ENCODE measurements around the gene MARF1.
"Not testable (repeated sequence)": the region's sequence is repeated elsewhere in the genome, so short reads cannot be mapped to it uniquely, and the experiment has no call there.

Gene MARF1, protein sequence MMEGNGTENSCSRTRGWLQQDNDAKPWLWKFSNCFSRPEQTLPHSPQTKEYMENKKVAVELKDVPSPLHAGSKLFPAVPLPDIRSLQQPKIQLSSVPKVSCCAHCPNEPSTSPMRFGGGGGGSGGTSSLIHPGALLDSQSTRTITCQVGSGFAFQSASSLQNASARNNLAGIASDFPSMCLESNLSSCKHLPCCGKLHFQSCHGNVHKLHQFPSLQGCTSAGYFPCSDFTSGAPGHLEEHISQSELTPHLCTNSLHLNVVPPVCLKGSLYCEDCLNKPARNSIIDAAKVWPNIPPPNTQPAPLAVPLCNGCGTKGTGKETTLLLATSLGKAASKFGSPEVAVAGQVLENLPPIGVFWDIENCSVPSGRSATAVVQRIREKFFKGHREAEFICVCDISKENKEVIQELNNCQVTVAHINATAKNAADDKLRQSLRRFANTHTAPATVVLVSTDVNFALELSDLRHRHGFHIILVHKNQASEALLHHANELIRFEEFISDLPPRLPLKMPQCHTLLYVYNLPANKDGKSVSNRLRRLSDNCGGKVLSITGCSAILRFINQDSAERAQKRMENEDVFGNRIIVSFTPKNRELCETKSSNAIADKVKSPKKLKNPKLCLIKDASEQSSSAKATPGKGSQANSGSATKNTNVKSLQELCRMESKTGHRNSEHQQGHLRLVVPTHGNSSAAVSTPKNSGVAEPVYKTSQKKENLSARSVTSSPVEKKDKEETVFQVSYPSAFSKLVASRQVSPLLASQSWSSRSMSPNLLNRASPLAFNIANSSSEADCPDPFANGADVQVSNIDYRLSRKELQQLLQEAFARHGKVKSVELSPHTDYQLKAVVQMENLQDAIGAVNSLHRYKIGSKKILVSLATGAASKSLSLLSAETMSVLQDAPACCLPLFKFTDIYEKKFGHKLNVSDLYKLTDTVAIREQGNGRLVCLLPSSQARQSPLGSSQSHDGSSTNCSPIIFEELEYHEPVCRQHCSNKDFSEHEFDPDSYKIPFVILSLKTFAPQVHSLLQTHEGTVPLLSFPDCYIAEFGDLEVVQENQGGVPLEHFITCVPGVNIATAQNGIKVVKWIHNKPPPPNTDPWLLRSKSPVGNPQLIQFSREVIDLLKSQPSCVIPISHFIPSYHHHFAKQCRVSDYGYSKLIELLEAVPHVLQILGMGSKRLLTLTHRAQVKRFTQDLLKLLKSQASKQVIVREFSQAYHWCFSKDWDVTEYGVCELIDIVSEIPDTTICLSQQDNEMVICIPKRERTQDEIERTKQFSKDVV (N-terminal part only)

DNA sequence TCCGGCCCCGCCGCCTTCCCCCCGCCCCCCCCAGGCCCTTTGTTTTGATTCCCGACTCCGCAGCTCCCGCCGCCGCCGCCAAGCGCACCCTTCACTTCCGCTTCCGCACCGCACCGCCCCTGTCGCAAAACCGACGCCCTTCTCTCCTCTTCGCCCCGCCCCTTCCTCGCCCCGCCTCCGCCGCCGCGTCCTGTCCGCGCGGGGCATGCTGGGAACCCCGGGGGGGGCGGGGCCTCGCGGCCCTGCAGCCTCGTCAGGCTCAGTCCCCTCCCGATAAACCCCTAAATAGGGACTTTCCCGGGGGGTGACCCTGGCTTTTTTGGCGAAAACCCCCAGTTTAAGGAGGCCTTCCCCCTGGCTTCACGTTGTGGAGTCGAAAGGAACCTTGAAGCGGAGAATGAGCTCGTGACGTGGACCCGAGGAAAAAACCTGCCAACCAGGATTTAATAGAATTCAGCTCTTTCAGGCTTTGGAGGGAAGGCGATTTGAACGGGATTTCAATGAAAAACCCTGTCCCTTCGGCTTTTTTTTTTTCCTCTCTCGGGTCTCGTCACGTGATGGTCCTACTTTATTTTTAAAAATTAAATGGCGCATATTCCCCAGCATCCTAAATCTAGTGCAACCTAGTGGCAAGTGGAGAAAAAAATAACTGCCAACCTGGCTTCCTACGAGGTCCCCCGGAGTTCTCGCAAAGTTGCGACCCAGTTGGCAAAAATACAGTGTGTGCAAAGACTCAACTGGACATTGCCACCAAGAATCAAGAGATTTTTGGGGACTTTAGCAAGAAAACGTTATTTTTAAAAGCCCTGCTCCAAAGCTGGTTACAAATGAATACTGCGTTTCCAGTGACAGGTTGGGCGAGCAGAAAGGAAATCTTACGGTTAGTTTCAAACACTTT is at the start of gene MARF1:
TSS of gene MARF1 (minus strand) at position 107 of the 898 bp plus-strand sequence. CDS start 3,921 bp downstream, outside the sequence.
- H3K9me3 ChIP-seq (ENCODE audit: low read length): no peaks in the 10 kb centered on the region
- peaks cover 28% of the 10 kb centered on the region for H3K4me1 ChIP-seq (ENCODE audit: insufficient read depth, low read length)
- H3K27me3 ChIP-seq (ENCODE audit: control insufficient read depth in 1 of 2, insufficient read depth in 2 of 2, low read length in 2 of 2): no peaks in the 10 kb centered on the region
- peak within 1 kb of the TSS; percentile 79 to 97 for H3K4me3 ChIP-seq (ENCODE audit: low read depth in 1 of 2, low read length in 2 of 2)
- peaks cover 6% of the 10 kb centered on the region for H3K36me3 ChIP-seq (ENCODE audit: insufficient read depth, low read length)
- H3K9ac ChIP-seq (ENCODE audit: low read length): peak within 1 kb of the TSS; percentile 96
- peak within 1 kb of the TSS; percentile 98 for H3K27ac ChIP-seq (ENCODE audit: low read depth, low read length)

DNA sequence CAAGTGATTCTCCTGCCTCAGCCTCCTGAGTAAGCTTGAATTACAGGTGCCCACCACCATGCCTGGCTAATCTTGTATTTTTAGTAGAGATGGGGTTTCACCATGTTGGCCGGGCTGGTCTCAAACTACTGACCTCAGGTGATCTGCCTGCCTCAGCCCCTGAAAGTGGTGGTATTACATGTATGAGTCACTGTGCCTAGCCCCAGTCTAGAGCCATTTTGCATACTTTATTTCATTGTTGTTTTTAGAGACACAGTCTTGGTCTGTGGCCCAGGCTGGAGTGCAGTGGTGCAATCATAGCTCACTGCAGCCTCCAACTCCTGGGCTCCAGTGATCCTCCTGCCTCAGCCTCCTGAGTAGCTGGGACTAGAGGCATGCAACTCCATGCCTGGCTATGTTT is 49.6 kb upstream of the MARF1 start:
- H3K36me3 ChIP-seq (ENCODE audit: insufficient read depth, low read length): peaks cover 83% of the 10 kb centered on the region
- H3K9me3 ChIP-seq (ENCODE audit: low read length); H3K27me3 ChIP-seq (ENCODE audit: control insufficient read depth in 1 of 2, insufficient read depth in 2 of 2, low read length in 2 of 2); H3K4me1 ChIP-seq (ENCODE audit: insufficient read depth, low read length); H3K9ac ChIP-seq (ENCODE audit: low read length); H3K27ac ChIP-seq (ENCODE audit: low read depth, low read length); H3K4me3 ChIP-seq (ENCODE audit: low read depth in 1 of 2, low read length in 2 of 2): not testable (repeated sequence)

DNA sequence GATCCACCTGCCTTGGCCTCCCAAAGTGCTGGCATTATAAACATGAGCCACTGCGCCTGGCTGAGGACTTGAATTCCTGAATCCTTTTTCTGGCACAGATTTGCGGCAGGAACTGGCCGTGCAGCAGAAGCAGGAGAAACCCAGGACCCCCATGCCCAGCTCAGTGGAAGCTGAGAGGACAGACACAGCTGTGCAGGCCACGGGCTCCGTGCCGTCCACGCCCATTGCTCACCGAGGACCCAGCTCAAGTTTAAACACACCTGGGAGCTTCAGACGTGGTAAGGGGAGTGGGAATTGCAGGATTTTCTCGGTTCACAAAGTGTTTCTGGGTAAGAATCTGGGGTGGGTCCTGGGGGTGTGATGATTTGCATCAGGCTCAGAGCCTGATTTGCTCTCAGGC is 48.1 kb upstream of the MARF1 start:
- H3K27ac ChIP-seq (ENCODE audit: low read depth, low read length): no peak overlapping the region
- no peaks in the 10 kb centered on the region for H3K4me1 ChIP-seq (ENCODE audit: insufficient read depth, low read length)
- H3K4me3 ChIP-seq (ENCODE audit: low read depth in 1 of 2, low read length in 2 of 2): no peak overlapping the region
- H3K36me3 ChIP-seq (ENCODE audit: insufficient read depth, low read length): peaks cover 85% of the 10 kb centered on the region
- H3K9me3 ChIP-seq (ENCODE audit: low read length): no peaks in the 10 kb centered on the region
- no peaks in the 10 kb centered on the region for H3K27me3 ChIP-seq (ENCODE audit: control insufficient read depth in 1 of 2, insufficient read depth in 2 of 2, low read length in 2 of 2)
- H3K9ac ChIP-seq (ENCODE audit: low read length): no peak overlapping the region

DNA sequence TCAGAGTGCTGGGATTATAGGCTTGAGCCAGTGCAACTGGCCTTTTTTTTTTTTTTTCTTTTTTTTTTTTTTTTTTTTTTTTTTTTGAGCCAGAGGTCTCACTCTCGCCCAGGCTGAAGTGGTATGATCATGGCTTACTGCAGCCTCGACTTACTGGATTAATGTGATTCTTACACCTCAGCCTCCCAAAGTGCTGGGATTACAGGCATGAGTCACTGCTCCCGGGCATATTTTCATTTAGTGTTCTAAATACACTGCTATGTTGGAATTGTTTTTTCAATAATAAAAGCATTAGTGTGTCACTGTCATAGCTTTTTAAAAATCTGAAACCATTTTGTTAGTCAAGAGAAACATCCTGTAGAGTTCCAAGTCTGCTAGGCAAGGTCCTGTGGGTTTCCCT is 47.3 kb upstream of the MARF1 start:
- Histone ChIP-seq H3K9me3 (ENCODE audit: low read length) (no peaks in the 10 kb centered on the region), H3K9ac (ENCODE audit: low read length) (no peak overlapping the region), H3K27me3 (ENCODE audit: control insufficient read depth in 1 of 2, insufficient read depth in 2 of 2, low read length in 2 of 2) (no peaks in the 10 kb centered on the region), H3K4me3 (ENCODE audit: low read depth in 1 of 2, low read length in 2 of 2) (no peak overlapping the region), H3K4me1 (ENCODE audit: insufficient read depth, low read length) (no peaks in the 10 kb centered on the region), H3K36me3 (ENCODE audit: insufficient read depth, low read length) (peaks cover 81% of the 10 kb centered on the region), H3K27ac (ENCODE audit: low read depth, low read length) (no peak overlapping the region)

DNA sequence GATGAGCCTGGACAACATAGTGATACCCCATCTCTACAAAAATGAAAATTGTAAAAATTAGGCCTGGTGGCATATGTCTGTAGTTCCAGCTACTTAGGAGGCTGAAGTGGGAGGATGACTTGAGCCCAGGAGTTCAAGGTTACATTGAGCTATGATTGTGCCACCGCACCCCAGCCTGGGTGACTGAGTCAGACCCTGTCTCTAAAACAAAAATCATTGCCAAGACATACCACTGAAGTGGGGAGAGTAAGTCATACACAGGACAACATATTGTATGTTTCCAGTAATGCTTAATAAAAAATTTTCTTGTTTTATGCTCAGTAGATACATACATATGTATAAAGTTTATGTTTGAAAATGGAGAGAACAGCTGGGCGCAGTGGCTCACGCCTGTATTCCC is 46.3 kb upstream of the MARF1 start:
- Histone ChIP-seq H3K27ac (ENCODE audit: low read depth, low read length) (no peak overlapping the region), H3K4me1 (ENCODE audit: insufficient read depth, low read length) (no peaks in the 10 kb centered on the region), H3K36me3 (ENCODE audit: insufficient read depth, low read length) (peaks cover 71% of the 10 kb centered on the region), H3K4me3 (ENCODE audit: low read depth in 1 of 2, low read length in 2 of 2) (no peak overlapping the region), H3K27me3 (ENCODE audit: control insufficient read depth in 1 of 2, insufficient read depth in 2 of 2, low read length in 2 of 2) (no peaks in the 10 kb centered on the region), H3K9me3 (ENCODE audit: low read length) (no peaks in the 10 kb centered on the region), H3K9ac (ENCODE audit: low read length) (no peak overlapping the region)

DNA sequence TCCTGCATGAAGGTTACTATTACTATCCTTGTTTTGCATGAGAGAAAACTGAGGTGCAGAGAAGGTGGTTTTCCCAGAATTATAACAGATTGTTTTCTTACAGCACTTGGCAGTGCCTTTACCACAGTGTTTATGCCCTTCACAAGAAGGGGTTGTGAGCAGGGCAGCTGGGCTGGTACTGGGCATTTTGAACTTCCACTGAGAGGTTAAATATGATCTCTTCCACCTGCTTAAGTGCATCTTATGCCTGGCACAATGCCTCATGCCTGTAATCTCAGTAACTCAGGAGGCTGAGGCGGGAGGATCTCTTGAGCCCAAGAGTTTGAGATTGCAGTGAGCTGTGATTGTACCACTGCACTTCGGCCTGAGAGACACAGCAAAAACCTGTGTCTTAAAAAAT is 43.3 kb upstream of the MARF1 start:
- no peak overlapping the region for H3K9ac ChIP-seq (ENCODE audit: low read length)
- peaks cover 41% of the 10 kb centered on the region for H3K36me3 ChIP-seq (ENCODE audit: insufficient read depth, low read length)
- H3K27ac ChIP-seq (ENCODE audit: low read depth, low read length): no peak overlapping the region
- H3K4me1 ChIP-seq (ENCODE audit: insufficient read depth, low read length): no peaks in the 10 kb centered on the region
- H3K4me3 ChIP-seq (ENCODE audit: low read depth in 1 of 2, low read length in 2 of 2): no peak overlapping the region
- H3K27me3 ChIP-seq (ENCODE audit: control insufficient read depth in 1 of 2, insufficient read depth in 2 of 2, low read length in 2 of 2): no peaks in the 10 kb centered on the region
- H3K9me3 ChIP-seq (ENCODE audit: low read length): no peaks in the 10 kb centered on the region

DNA sequence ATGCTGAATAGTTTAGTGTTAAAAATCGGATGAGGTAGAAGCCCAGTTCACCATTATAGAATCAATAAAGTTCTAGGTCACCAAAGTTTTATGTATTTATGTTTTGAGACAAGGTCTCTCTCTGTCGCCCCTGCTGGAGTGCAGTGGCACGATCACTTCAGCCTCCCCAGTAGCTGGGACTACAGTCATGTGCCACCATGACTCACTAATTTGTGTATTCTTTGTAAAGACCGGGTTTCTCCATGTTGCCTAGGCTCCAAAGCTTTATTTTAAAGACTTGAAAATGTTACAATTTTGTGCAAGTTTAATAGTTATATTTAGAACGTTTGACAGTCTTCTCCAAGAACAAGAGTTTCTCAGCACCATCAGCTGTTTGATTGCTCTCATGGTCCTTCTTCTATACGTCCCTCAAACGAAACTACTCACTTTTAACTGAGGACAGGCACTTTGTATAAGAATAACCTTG is 39.2 kb upstream of the MARF1 start:
- H3K27me3 ChIP-seq (ENCODE audit: control insufficient read depth in 1 of 2, insufficient read depth in 2 of 2, low read length in 2 of 2): no peaks in the 10 kb centered on the region
- no peak overlapping the region for H3K9ac ChIP-seq (ENCODE audit: low read length)
- H3K4me3 ChIP-seq (ENCODE audit: low read depth in 1 of 2, low read length in 2 of 2): no peak overlapping the region
- no peak overlapping the region for H3K27ac ChIP-seq (ENCODE audit: low read depth, low read length)
- no peaks in the 10 kb centered on the region for H3K4me1 ChIP-seq (ENCODE audit: insufficient read depth, low read length)
- H3K9me3 ChIP-seq (ENCODE audit: low read length): no peaks in the 10 kb centered on the region
- peaks cover 24% of the 10 kb centered on the region for H3K36me3 ChIP-seq (ENCODE audit: insufficient read depth, low read length)

DNA sequence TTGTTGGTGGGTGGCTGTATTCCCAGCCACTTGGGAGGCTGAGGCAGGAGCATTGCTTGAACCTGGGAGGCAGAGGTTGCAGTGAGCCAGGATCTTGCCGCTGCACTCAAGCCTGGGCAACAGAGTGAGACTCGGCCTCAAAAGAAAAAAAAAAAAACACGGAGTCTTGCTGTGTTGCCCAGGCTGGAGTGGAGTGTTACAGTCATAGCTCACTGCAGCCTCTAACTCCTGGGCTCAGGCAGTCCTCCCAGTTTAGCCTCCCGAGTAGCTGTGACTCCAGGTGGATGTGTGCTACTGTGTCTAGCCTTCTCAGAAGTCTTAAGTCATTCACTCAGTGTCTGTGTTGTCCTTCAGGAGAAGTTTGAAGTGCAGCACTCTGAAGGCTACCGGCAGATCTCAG is 34.5 kb upstream of the MARF1 start:
- H3K9me3 ChIP-seq (ENCODE audit: low read length): no peaks in the 10 kb centered on the region
- H3K36me3 ChIP-seq (ENCODE audit: insufficient read depth, low read length): peaks cover 13% of the 10 kb centered on the region
- no peak overlapping the region for H3K4me3 ChIP-seq (ENCODE audit: low read depth in 1 of 2, low read length in 2 of 2)
- H3K9ac ChIP-seq (ENCODE audit: low read length): no peak overlapping the region
- no peaks in the 10 kb centered on the region for H3K27me3 ChIP-seq (ENCODE audit: control insufficient read depth in 1 of 2, insufficient read depth in 2 of 2, low read length in 2 of 2)
- H3K27ac ChIP-seq (ENCODE audit: low read depth, low read length): no peak overlapping the region
- peaks cover 12% of the 10 kb centered on the region for H3K4me1 ChIP-seq (ENCODE audit: insufficient read depth, low read length)

DNA sequence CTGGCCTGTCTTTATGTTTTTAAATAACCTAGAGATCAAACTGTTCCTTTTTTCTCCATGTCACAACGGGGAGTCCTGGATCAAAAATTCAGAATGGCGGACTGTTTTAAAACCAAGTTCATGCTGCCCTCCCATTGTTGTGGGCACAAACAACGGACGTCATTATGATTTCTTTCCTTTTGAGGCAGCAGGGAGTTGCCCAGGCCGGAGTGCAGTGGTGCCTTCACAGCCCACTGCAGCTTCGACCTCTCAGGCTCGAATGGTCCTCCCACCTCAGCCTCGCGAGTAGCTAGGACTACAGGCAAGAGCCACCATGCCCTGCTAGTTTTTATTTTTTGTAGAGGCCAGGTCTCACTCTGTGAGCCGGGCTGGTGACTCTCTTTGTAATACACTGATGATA is 33.6 kb upstream of the MARF1 start:
- H3K4me1 ChIP-seq (ENCODE audit: insufficient read depth, low read length): peaks cover 16% of the 10 kb centered on the region
- H3K4me3 ChIP-seq (ENCODE audit: low read depth in 1 of 2, low read length in 2 of 2): no peak overlapping the region
- H3K9me3 ChIP-seq (ENCODE audit: low read length): no peaks in the 10 kb centered on the region
- H3K27ac ChIP-seq (ENCODE audit: low read depth, low read length): no peak overlapping the region
- H3K9ac ChIP-seq (ENCODE audit: low read length): no peak overlapping the region
- no peaks in the 10 kb centered on the region for H3K27me3 ChIP-seq (ENCODE audit: control insufficient read depth in 1 of 2, insufficient read depth in 2 of 2, low read length in 2 of 2)
- peaks cover 15% of the 10 kb centered on the region for H3K36me3 ChIP-seq (ENCODE audit: insufficient read depth, low read length)

DNA sequence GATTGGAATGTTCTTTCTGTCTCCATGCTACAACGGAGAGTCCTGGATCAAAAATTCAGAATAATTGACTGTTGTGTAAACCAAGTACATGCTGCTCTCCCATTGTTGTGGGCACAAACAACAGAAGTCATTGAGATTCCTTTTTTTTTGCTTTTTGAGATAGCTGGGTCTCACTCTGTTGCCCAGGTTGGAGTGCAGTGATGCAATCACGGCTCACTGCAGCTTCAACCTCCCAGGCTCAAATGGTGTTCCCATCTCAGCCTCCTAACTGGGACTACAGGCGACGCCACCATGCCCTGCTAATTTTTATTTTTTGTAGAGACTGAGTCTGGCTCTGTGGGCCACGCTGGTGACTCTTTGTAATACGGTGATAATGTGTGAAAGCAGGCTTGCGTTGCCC is 31.6 kb upstream of the MARF1 start:
- Histone ChIP-seq H3K36me3 (ENCODE audit: insufficient read depth, low read length) (peaks cover 26% of the 10 kb centered on the region), H3K27me3 (ENCODE audit: control insufficient read depth in 1 of 2, insufficient read depth in 2 of 2, low read length in 2 of 2) (no peaks in the 10 kb centered on the region), H3K9ac (ENCODE audit: low read length) (no peak overlapping the region), H3K4me3 (ENCODE audit: low read depth in 1 of 2, low read length in 2 of 2) (no peak overlapping the region), H3K9me3 (ENCODE audit: low read length) (no peaks in the 10 kb centered on the region), H3K27ac (ENCODE audit: low read depth, low read length) (no peak overlapping the region), H3K4me1 (ENCODE audit: insufficient read depth, low read length) (peaks cover 16% of the 10 kb centered on the region)
